ENCODE measurements around the gene MAPRE3. TPM values are rescaled to one million over a fixed set of nuclear protein-coding genes. Genes with fewer than 3 reads are reported as not detected.
A peak's percentile ranks its signal among the peaks of the same experiment; 100 is the strongest.

The MAPRE3 gene
- total and polyA plus RNA-seq, 9 of the 15 experiments (the other 6 are each of a cell fraction or from before 2014, with no cell fraction given) = 0.70 to 43.2 (median 12.6) TPM

DNA sequence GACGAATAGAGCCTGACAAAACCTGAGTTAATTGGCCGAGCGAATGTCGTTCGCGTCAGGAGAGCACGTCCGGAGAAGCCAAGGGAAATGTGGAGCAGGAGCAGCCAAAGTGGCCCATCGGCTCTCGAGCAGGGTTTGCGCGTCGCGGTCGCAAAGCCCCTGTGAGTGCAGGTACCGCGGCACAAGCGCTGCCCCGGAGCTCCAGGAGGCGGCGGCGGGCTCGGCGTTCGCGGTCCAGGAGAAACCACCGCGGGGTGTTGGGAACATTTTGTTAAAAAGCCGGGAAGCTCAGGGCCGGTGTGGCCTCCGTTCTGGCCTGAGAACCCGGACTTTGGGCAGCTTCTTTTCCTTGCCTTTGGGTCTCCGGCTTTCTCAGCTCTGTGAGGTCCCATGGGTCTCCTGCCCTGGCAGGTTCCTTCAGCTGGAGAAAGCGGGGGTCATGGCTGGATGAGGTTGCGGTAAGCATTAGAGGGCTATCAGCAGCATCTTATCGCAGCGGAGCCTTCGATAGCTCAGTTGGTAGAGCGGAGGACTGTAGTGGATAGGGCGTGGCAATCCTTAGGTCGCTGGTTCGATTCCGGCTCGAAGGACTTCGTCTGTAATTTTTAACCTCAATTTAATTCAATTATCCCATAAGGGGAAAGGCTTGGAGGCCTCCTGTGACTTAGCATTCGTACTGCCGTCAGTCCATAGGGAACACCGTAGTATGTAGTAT lies 80.0 kb downstream of the MAPRE3 start (continued):
- TF ChIP-seq ETS1 (conservative IDR thresholded peaks at IDR 0.05; ENCODE audit: control insufficient read depth, low read depth, low read length) (peak; percentile 84), SAFB2 (IDR thresholded peaks at IDR 0.05; ENCODE audit: borderline replicate concordance, low read depth, low read length, severe bottlenecking) (no peak), E2F1 (CRISPR knock-in tag; IDR thresholded peaks at IDR 0.05) (no peak; the same call in 1 of the 2 replicates), ZBED1 (IDR thresholded peaks at IDR 0.05) (no peak), MCM3 (IDR thresholded peaks at IDR 0.05) (no peak), MTA3 (IDR thresholded peaks at IDR 0.05; ENCODE audit: borderline replicate concordance) (no peak), NFIX (CRISPR knock-in tag; IDR thresholded peaks at IDR 0.05; ENCODE audit: low read depth) (no peak), FOS (IDR thresholded peaks at IDR 0.05; ENCODE audit: extremely low read depth, insufficient read length) (peak; percentile 16), PHF8 (IDR thresholded peaks at IDR 0.05; ENCODE audit: borderline replicate concordance, low read length) (no peak), ZBTB8A (IDR thresholded peaks at IDR 0.05; ENCODE audit: partially characterized antibody) (peak; percentile 63), ETV5 (CRISPR knock-in tag; IDR thresholded peaks at IDR 0.05; ENCODE audit: low read depth) (no peak), U2AF1 (optimal IDR thresholded peaks at IDR 0.05; ENCODE audit: low read depth, low read length) (no peak)
- TF ChIP-seq, protein P1, sequence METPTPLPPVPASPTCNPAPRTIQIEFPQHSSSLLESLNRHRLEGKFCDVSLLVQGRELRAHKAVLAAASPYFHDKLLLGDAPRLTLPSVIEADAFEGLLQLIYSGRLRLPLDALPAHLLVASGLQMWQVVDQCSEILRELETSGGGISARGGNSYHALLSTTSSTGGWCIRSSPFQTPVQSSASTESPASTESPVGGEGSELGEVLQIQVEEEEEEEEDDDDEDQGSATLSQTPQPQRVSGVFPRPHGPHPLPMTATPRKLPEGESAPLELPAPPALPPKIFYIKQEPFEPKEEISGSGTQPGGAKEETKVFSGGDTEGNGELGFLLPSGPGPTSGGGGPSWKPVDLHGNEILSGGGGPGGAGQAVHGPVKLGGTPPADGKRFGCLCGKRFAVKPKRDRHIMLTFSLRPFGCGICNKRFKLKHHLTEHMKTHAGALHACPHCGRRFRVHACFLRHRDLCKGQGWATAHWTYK (CRISPR knock-in tag; IDR thresholded peaks at IDR 0.05) = no peak
- TF ChIP-seq, protein P2, sequence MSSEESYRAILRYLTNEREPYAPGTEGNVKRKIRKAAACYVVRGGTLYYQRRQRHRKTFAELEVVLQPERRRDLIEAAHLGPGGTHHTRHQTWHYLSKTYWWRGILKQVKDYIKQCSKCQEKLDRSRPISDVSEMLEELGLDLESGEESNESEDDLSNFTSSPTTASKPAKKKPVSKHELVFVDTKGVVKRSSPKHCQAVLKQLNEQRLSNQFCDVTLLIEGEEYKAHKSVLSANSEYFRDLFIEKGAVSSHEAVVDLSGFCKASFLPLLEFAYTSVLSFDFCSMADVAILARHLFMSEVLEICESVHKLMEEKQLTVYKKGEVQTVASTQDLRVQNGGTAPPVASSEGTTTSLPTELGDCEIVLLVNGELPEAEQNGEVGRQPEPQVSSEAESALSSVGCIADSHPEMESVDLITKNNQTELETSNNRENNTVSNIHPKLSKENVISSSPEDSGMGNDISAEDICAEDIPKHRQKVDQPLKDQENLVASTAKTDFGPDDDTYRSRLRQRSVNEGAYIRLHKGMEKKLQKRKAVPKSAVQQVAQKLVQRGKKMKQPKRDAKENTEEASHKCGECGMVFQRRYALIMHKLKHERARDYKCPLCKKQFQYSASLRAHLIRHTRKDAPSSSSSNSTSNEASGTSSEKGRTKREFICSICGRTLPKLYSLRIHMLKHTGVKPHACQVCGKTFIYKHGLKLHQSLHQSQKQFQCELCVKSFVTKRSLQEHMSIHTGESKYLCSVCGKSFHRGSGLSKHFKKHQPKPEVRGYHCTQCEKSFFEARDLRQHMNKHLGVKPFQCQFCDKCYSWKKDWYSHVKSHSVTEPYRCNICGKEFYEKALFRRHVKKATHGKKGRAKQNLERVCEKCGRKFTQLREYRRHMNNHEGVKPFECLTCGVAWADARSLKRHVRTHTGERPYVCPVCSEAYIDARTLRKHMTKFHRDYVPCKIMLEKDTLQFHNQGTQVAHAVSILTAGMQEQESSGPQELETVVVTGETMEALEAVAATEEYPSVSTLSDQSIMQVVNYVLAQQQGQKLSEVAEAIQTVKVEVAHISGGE (CRISPR knock-in tag; IDR thresholded peaks at IDR 0.05) = no peak; a peak in 1 of 6 replicates
- TF ChIP-seq, protein P3, sequence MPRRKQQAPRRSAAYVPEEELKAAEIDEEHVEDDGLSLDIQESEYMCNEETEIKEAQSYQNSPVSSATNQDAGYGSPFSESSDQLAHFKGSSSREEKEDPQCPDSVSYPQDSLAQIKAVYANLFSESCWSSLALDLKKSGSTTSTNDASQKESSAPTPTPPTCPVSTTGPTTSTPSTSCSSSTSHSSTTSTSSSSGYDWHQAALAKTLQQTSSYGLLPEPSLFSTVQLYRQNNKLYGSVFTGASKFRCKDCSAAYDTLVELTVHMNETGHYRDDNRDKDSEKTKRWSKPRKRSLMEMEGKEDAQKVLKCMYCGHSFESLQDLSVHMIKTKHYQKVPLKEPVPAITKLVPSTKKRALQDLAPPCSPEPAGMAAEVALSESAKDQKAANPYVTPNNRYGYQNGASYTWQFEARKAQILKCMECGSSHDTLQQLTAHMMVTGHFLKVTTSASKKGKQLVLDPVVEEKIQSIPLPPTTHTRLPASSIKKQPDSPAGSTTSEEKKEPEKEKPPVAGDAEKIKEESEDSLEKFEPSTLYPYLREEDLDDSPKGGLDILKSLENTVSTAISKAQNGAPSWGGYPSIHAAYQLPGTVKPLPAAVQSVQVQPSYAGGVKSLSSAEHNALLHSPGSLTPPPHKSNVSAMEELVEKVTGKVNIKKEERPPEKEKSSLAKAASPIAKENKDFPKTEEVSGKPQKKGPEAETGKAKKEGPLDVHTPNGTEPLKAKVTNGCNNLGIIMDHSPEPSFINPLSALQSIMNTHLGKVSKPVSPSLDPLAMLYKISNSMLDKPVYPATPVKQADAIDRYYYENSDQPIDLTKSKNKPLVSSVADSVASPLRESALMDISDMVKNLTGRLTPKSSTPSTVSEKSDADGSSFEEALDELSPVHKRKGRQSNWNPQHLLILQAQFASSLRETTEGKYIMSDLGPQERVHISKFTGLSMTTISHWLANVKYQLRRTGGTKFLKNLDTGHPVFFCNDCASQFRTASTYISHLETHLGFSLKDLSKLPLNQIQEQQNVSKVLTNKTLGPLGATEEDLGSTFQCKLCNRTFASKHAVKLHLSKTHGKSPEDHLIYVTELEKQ (CRISPR knock-in tag; IDR thresholded peaks at IDR 0.05) = no peak

All from K562 (cell line).